Measurements from ENCODE around the gene UPB1. TPM values are rescaled to one million over a fixed set of nuclear protein-coding genes. Genes with fewer than 3 reads are reported as not detected.
A peak's percentile ranks its signal among the peaks of the same experiment; 100 is the strongest.

Gene UPB1
- 1.9 TPM for total RNA-seq (ENCODE audit: insufficient read depth, low replicate concordance)

GRCh38 chr22:24494528-24495364 is at the start of gene UPB1:
UPB1 (plus strand) TSS chr22:24495332; CDS start chr22:24495404, 72 bp downstream.
- DNase-seq (ENCODE audit: low spot score): no peak

- DNase-seq (ENCODE audit: low spot score): no peak
These were observed 49.5 kb upstream of the UPB1 start for GRCh38 chr22:24445481-24446259.

GRCh38 chr22:24446260-24446611 is 48.9 kb upstream of the UPB1 start:
- DNase-seq (ENCODE audit: low spot score): no peak

GRCh38 chr22:24450610-24451009 is 44.5 kb upstream of the UPB1 start:
- no peak for DNase-seq (ENCODE audit: low spot score)

- DNase-seq (ENCODE audit: low spot score): no peak
These were observed 44.0 kb upstream of the UPB1 start for GRCh38 chr22:24451162-24451561.

- DNase-seq (ENCODE audit: low spot score): no peak
These were observed 41.3 kb upstream of the UPB1 start for GRCh38 chr22:24453853-24454252.

GRCh38 chr22:24455039-24455438 is 40.1 kb upstream of the UPB1 start:
- DNase-seq (ENCODE audit: low spot score): no peak

GRCh38 chr22:24455751-24456426 is 39.2 kb upstream of the UPB1 start:
- DNase-seq (ENCODE audit: low spot score): peak; percentile 41

GRCh38 chr22:24457894-24458420 is 37.2 kb upstream of the UPB1 start:
- DNase-seq (ENCODE audit: low spot score): no peak

- DNase-seq (ENCODE audit: low spot score): no peak
These were observed 35.2 kb upstream of the UPB1 start for GRCh38 chr22:24459911-24460310.

GRCh38 chr22:24460418-24461089 is 34.6 kb upstream of the UPB1 start:
- peak; percentile 41 for DNase-seq (ENCODE audit: low spot score)

- no peak for DNase-seq (ENCODE audit: low spot score)
These were observed 31.9 kb upstream of the UPB1 start for GRCh38 chr22:24463071-24463760.

- peak; percentile 60 for DNase-seq (ENCODE audit: low spot score)
These were observed 29.6 kb upstream of the UPB1 start for GRCh38 chr22:24465566-24465965.

GRCh38 chr22:24465975-24466374 is 29.2 kb upstream of the UPB1 start:
- DNase-seq (ENCODE audit: low spot score): no peak

- peak; percentile 71 for DNase-seq (ENCODE audit: low spot score)
These were observed 28.3 kb upstream of the UPB1 start for GRCh38 chr22:24466716-24467328.

GRCh38 chr22:24467340-24467739 is 27.8 kb upstream of the UPB1 start:
- no peak for DNase-seq (ENCODE audit: low spot score)

GRCh38 chr22:24471570-24471969 is 23.6 kb upstream of the UPB1 start:
- peak; percentile 56 for DNase-seq (ENCODE audit: low spot score)

- DNase-seq (ENCODE audit: low spot score): no peak
These were observed 21.8 kb upstream of the UPB1 start for GRCh38 chr22:24473284-24473683.

- DNase-seq (ENCODE audit: low spot score): peak; percentile 75
These were observed 20.9 kb upstream of the UPB1 start for GRCh38 chr22:24474221-24474620.

- no peak for DNase-seq (ENCODE audit: low spot score)
These were observed 20.4 kb upstream of the UPB1 start for GRCh38 chr22:24474649-24475255.
